ENCODE results near the gene TIGD1.

Gene TIGD1

GRCh38 chr2:232521959-232522622, 28.3 kb downstream of the TIGD1 start:
- peak; percentile 63 to 71 for DNase-seq

GRCh38 chr2:232521098-232521497, 29.3 kb downstream of the TIGD1 start:
- DNase-seq = no peak

GRCh38 chr2:232520489-232520888, 29.9 kb downstream of the TIGD1 start:
- no peak for DNase-seq

- DNase-seq = no peak
Measured at GRCh38 chr2:232519581-232520438, 30.5 kb downstream of the TIGD1 start, which contains the start of gene PRSS56. TSS of gene PRSS56 (plus strand) at chr2:232520388. CDS start at chr2:232520599, 211 bp downstream.

- DNase-seq = no peak
Measured at GRCh38 chr2:232518844-232519243, 31.5 kb downstream of the TIGD1 start.

GRCh38 chr2:232516551-232516950, 33.8 kb downstream of the TIGD1 start:
- no peak for DNase-seq

- DNase-seq = no peak
Measured at GRCh38 chr2:232515639-232516038, 34.7 kb downstream of the TIGD1 start.

GRCh38 chr2:232513353-232513752, 37.0 kb downstream of the TIGD1 start:
- no peak for DNase-seq

GRCh38 chr2:232512602-232513001, 37.8 kb downstream of the TIGD1 start:
- DNase-seq = no peak

- no peak for DNase-seq
Measured at GRCh38 chr2:232511336-232511890, 38.9 kb downstream of the TIGD1 start.

- no peak for DNase-seq
Measured at GRCh38 chr2:232508251-232508650, 42.1 kb downstream of the TIGD1 start.

GRCh38 chr2:232506709-232507108, 43.6 kb downstream of the TIGD1 start:
- DNase-seq = no peak

- no peak for DNase-seq
Measured at GRCh38 chr2:232505856-232506255, 44.5 kb downstream of the TIGD1 start.

GRCh38 chr2:232504438-232504837, 45.9 kb downstream of the TIGD1 start:
- DNase-seq = no peak

- DNase-seq = no peak
Measured at GRCh38 chr2:232503809-232504323, 46.5 kb downstream of the TIGD1 start.

GRCh38 chr2:232502911-232503808, 47.2 kb downstream of the TIGD1 start:
- DNase-seq = peak; percentile 48 to 51

- peak in 1 of 2 donors; percentile 13 for DNase-seq
Measured at GRCh38 chr2:232502511-232502910, 47.8 kb downstream of the TIGD1 start.

GRCh38 chr2:232501794-232502390, 48.5 kb downstream of the TIGD1 start:
- DNase-seq = no peak

GRCh38 chr2:232501331-232501771, 49.0 kb downstream of the TIGD1 start:
- no peak for DNase-seq

- DNase-seq = no peak
Measured at GRCh38 chr2:232498452-232498851, 51.9 kb downstream of the TIGD1 start.

Data from activated CD4-positive, alpha-beta T cell treated with anti-CD3 and anti-CD28 coated beads for 4 hours (primary cell).